ELF-1 (cell line): ENCODE measurements around the gene KLK13.

Experiments
- DNase-seq: peaks from one replicate; pipeline ENCODE4 v3.0.0-alpha.2; 2016; ENCODE audit warnings: low read depth, low spot score

Gene KLK13

GRCh38 chr19:51060973-51061372, 3.9 kb downstream of the KLK13 start:
- no peak for DNase-seq

DNA sequence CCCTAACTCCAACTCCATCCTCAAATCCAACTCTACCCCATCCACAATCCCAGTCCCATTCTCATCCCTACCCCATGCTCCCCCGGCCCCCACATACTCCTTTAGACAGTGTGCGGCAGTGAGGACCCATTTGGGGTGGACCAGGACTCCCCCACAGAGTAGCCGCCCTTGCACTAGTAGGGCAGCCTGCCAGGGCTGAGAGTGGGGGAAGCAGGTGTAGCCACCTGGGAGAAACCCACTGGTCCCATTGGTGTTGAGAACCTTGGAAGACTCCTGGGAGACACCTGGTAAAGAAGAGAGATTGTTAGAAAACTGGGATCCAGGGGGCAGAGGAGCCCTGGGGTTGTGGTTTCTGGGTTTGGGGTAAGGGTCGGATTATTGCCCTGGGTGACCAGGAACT, 4.6 kb downstream of the KLK13 start:
- DNase-seq = no peak

GRCh38 chr19:51059715-51060114, 5.2 kb downstream of the KLK13 start:
- DNase-seq = no peak

DNA sequence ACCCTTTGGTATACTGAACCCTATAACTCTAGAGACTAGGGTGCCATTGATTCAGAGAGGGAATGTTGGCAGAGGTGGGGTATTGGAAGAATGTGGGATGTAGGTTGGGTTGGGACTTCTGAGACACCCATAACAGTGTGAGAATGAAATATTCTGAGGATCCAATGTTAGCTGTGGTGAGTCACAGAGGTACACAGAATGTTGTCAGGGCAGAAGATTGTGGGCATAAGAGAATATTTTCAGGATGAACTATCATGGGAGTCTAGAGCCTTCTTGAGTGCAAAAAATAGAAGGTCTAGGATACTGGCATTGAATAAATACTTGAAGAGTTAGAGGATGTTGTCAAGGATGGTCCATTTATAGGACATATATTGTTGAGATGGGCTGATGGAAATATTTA, 9.0 kb downstream of the KLK13 start:
- no peak for DNase-seq

- DNase-seq = no peak
Measured at GRCh38 chr19:51047031-51047335, 17.9 kb downstream of the KLK13 start.

DNA sequence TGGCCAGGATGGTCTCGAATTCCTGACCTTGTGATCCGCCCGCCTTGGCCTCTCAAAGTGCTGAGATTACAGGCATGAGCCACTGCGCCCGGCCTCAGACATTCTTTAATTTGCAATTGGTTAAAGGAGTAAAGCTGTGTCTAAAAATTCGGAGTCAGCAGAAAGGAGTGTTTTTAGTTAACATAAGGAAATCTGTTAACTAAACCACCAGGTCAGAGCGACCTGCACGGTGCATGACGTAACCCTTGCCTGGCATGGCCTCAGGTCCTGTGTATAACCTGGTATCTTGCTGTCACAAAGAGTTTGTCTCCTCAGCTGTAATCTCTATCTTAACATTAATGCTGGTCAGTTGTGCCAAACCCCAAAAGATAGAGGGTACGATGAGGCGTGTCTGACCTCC, 20.6 kb downstream of the KLK13 start:
- no peak for DNase-seq

- no peak for DNase-seq
Measured at GRCh38 chr19:51043497-51043896, 21.4 kb downstream of the KLK13 start.

DNA sequence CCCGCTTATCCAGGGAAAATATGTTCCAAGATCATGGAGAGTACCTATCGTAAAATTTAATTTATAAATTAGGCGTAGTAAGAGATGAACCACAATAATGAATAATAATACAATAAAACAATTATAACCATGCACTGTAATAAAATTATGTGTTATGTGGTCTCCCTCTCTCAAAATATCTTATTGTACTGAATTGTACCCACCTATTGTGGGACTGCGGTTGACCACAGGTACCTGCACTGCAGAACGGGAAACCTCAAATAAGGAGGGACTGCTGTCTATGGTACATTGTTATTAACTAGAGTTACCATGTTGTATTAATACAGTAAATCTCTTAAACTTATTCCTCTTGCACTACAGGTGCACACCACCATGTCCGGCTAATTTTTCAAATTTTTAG, 24.7 kb downstream of the KLK13 start:
- DNase-seq = no peak

DNA sequence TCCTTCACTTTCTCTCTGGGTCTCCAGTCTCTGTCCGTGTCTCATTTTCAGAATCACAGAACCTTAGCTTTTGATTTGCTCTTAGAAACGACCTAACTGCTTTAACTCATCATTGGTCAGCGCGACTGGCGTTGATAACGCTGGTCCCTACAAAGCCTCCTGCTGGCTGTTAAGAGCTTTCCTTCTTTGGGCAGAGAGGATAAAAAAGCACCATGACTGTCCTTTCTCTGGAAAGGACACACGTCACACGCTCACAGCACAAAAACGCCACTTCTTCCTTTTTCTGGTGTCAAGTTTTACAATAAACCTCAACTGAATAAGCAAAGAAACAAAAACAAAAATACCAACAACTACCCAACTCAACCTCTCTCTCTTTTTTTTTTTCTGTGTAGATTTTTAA, 28.4 kb downstream of the KLK13 start:
- DNase-seq = no peak

DNA sequence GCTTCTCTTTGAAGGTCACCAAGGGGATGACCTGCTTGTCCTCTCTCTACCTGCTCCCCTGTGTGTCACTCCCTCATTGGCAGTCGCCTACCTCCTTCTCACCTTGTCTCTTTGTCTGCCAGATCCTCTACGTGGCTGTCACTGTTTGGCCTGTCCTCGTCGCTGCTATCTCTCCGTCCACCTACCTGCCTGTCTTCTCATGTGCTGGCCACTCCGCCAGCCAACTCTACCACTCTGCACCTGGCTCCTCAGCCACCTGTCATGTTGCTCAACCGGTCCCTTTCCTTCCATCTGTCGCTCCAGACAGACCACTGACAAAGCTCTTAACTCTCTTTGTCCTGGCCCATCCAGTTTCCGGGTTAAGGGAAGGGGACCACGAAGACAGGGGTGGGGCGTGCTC, 30.2 kb downstream of the KLK13 start, which contains the start of gene KLK12:
TSS of gene KLK12 (minus strand) at position 299 of the 400 bp plus-strand sequence. CDS start 381 bp downstream, outside the sequence.
- no peak for DNase-seq

GRCh38 chr19:51031880-51032225, 33.0 kb downstream of the KLK13 start:
- no peak for DNase-seq

GRCh38 chr19:51031220-51031879, 33.5 kb downstream of the KLK13 start:
- no peak for DNase-seq

GRCh38 chr19:51030631-51031030, 34.3 kb downstream of the KLK13 start:
- no peak for DNase-seq

DNA sequence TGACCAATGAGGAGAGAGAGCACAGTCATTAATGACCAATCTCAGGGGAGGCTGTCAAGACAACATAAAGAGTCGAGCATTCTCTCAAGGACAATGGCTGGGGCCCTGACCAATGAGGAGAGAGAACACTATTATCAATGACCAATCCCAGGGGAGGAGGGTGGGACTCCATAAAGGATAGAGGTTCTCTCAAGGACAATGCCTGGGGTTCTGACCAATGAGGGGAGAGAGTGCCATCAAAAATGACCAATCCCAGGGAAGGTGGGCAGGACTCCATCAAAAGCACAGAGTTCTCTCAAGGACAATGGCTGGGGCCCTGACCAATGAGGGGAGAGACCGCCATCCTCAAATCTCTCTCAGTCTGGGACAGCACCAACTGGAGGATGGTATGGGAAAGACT, 35.2 kb downstream of the KLK13 start:
- DNase-seq = no peak

- DNase-seq = no peak
Measured at GRCh38 chr19:51027873-51028272, 37.0 kb downstream of the KLK13 start.

DNA sequence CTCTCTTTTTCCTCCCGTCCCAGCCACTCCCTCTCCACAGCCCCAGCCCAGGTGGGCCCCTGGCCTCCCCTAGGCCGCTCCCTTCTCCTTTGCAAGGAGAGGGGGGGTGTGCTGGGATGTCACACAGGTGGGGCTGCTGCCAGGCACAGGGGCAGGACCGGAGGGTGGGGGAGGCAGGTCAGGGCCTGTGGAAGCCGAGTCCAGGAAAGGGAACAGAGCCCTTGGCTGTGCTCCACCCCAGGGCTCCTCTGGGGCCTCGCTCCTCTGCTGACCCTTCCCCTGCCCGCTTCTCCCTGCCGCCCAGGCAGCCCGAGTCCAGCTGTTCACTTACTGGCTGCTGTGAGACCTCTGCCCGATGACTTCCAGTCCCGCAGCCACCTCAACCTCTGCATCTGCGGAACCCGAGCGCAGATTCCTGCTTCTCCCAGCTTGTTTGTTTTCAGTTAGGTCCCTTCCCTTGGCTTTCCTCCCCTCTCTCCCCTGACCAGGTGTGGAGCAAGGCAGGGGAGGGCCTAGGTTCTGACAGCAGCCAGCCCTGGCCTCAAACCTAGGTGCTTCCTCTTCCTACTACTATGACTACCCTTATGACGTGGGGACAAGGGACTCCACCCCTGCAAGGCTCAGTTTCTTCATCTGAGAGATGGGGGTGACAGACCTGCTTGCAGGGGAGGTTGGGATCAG, 37.6 kb downstream of the KLK13 start:
- DNase-seq = no peak

DNA sequence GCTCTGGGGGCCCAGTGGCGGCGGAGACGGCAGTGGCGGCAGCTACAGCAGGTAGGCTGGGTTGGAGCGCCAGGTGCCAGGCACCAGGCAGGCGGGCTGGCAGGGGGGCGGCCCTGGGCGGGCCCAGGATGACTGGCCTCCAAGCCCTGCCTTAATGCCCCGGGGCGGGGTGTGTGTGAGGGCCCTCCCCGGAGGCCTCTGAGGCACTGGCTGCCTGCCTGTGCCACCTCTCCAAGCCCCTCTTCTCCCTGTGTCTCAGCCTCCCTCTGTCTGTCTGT, 38.4 kb downstream of the KLK13 start, which contains the start of gene KLK11:
TSS of gene KLK11 (minus strand) at position 63 of the 278 bp plus-strand sequence. CDS start 985 bp downstream, outside the sequence.
- DNase-seq = no peak

DNA sequence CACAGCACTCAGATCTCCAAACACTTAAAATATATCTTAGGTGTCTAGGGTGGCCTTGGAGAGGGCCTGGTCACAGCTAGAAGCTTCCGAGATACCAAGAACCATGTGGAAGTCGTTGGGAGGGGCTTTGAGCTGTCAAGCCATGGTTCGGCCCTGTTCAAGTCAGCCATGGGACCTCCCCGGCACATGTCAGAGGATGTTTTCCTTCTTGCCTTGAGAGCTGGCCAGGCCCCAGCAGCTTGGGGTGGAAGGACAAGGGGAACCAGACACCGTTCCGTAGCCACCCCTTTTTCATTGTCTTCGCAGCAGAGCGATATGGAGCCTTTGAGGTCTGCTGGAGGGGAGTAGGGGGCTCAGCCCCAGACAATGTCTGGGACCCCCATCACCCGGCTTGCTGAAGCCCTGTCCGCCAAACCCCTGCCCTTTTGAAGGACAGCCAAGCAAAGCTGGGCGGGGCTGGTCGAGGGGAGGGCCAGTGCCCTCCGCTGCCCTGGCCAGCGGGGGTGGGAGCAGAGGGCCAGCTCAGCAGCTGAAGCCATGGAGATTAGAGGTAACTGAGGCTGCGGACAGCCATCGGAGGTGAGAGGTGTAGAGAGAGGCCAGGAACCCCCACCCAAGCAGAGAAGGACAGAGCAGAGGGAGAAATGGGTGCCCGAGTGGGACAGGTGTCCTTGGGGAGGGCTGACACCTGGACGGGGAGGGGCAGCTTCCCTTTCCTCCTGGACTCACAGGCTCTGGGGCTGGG, 38.9 kb downstream of the KLK13 start:
- no peak for DNase-seq

GRCh38 chr19:51025401-51025800, 39.5 kb downstream of the KLK13 start:
- no peak for DNase-seq

- DNase-seq = no peak
Measured at GRCh38 chr19:51024924-51025323, 40.0 kb downstream of the KLK13 start.

- DNase-seq = no peak
Measured at GRCh38 chr19:51023946-51024345, 40.9 kb downstream of the KLK13 start.

DNA sequence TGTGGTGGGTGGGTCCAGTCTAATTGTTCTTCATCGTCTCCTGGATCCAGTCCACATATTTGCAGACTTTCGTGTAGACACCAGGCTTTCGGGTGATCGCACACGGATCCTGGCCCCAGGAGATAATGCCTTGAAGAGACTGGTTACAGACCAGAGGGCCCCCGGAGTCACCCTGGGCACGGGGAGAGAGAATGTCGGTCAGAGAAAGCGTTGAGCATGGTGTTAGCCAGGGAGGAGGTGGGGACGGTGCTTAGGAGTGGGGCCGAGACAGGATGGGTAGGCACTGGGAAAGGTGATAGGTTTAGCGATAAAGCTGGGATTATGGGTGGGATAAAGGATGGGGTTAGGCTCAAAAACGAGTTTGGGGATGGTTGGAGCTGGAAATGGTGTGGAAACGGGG, 42.4 kb downstream of the KLK13 start:
- no peak for DNase-seq

DNA sequence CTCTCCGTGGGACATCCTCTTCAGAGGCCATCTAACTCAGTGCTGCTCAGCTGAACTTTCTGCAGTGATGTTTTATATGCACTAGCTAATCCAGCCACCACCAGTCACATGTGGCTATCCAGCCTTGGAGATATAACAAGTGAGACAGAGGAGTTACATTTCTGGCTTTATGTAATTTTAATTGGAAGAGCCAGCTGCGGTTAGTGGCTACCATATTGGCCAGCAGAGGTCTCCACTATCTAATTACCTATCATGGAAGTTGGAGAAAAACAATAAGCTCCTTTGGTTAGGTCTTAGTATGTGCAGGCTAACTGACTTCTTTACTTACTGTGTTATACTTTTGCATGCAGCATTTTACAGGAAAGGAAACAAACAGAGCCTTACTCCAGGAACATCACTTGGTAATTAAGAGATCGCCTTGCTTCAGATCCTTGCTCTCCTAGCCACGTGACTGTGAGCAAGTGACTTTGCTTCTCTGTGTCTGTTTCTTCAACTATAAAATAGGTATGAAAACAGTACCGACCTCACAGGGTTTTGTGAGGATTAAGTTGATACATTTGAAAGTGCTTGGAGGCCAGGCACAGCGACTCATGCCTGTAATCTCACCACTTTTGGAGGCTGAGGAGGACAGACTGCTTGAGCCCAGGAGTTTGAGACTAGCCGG, 43.8 kb downstream of the KLK13 start:
- DNase-seq = peak; percentile 40
